ENCODE measurements around the gene VRK2.

Gene VRK2

GRCh38 chr2:58033530-58033929, 13.1 kb upstream of the VRK2 start:
- H3K36me3 ChIP-seq (ENCODE audit: control insufficient read depth, insufficient read depth, low read length): no peaks in the 10 kb centered on the region
- no peak overlapping the region for H3K9ac ChIP-seq (ENCODE audit: low read depth, low read length)
- H3K27ac ChIP-seq (ENCODE audit: low read depth, low read length): no peak overlapping the region
- no peaks in the 10 kb centered on the region for H3K27me3 ChIP-seq (ENCODE audit: control insufficient read depth, insufficient read depth, low read length)
- no peaks in the 10 kb centered on the region for H3K9me3 ChIP-seq (ENCODE audit: control insufficient read depth, insufficient read depth, low read length)
- peaks cover 4% of the 10 kb centered on the region for H3K4me1 ChIP-seq (ENCODE audit: control insufficient read depth, insufficient read depth, low read length)
- H3K4me3 ChIP-seq (ENCODE audit: low read depth, low read length): no peak overlapping the region

GRCh38 chr2:58035352-58035751, 11.3 kb upstream of the VRK2 start:
- H3K4me1 ChIP-seq (ENCODE audit: control insufficient read depth, insufficient read depth, low read length): peaks cover 14% of the 10 kb centered on the region
- H3K27me3 ChIP-seq (ENCODE audit: control insufficient read depth, insufficient read depth, low read length): no peaks in the 10 kb centered on the region
- H3K4me3 ChIP-seq (ENCODE audit: low read depth, low read length): no peak overlapping the region
- no peaks in the 10 kb centered on the region for H3K9me3 ChIP-seq (ENCODE audit: control insufficient read depth, insufficient read depth, low read length)
- H3K27ac ChIP-seq (ENCODE audit: low read depth, low read length): no peak overlapping the region
- no peak overlapping the region for H3K9ac ChIP-seq (ENCODE audit: low read depth, low read length)
- H3K36me3 ChIP-seq (ENCODE audit: control insufficient read depth, insufficient read depth, low read length): no peaks in the 10 kb centered on the region

- Histone ChIP-seq H3K27me3 (ENCODE audit: control insufficient read depth, insufficient read depth, low read length) (no peaks in the 10 kb centered on the region), H3K36me3 (ENCODE audit: control insufficient read depth, insufficient read depth, low read length) (no peaks in the 10 kb centered on the region), H3K4me1 (ENCODE audit: control insufficient read depth, insufficient read depth, low read length) (peaks cover 14% of the 10 kb centered on the region), H3K4me3 (ENCODE audit: low read depth, low read length) (no peak overlapping the region), H3K9ac (ENCODE audit: low read depth, low read length) (peak overlapping the region; percentile 25; the same call in 1 of the 2 replicates), H3K9me3 (ENCODE audit: control insufficient read depth, insufficient read depth, low read length) (no peaks in the 10 kb centered on the region), H3K27ac (ENCODE audit: low read depth, low read length) (no peak overlapping the region)
Observed at GRCh38 chr2:58039170-58039611, 7.4 kb upstream of the VRK2 start.

- Histone ChIP-seq H3K9ac (ENCODE audit: low read depth, low read length) (no peak overlapping the region), H3K4me1 (ENCODE audit: control insufficient read depth, insufficient read depth, low read length) (peaks cover 27% of the 10 kb centered on the region), H3K4me3 (ENCODE audit: low read depth, low read length) (no peak overlapping the region), H3K27me3 (ENCODE audit: control insufficient read depth, insufficient read depth, low read length) (no peaks in the 10 kb centered on the region), H3K9me3 (ENCODE audit: control insufficient read depth, insufficient read depth, low read length) (no peaks in the 10 kb centered on the region), H3K27ac (ENCODE audit: low read depth, low read length) (no peak overlapping the region), H3K36me3 (ENCODE audit: control insufficient read depth, insufficient read depth, low read length) (no peaks in the 10 kb centered on the region)
Observed at GRCh38 chr2:58042486-58042970, 4.1 kb upstream of the VRK2 start.

GRCh38 chr2:58044145-58044544, 2.5 kb upstream of the VRK2 start:
- no peak overlapping the region for H3K4me3 ChIP-seq (ENCODE audit: low read depth, low read length)
- H3K9ac ChIP-seq (ENCODE audit: low read depth, low read length): no peak overlapping the region
- H3K36me3 ChIP-seq (ENCODE audit: control insufficient read depth, insufficient read depth, low read length): peaks cover 5% of the 10 kb centered on the region
- no peaks in the 10 kb centered on the region for H3K9me3 ChIP-seq (ENCODE audit: control insufficient read depth, insufficient read depth, low read length)
- no peak overlapping the region for H3K27ac ChIP-seq (ENCODE audit: low read depth, low read length)
- H3K4me1 ChIP-seq (ENCODE audit: control insufficient read depth, insufficient read depth, low read length): peaks cover 26% of the 10 kb centered on the region
- no peaks in the 10 kb centered on the region for H3K27me3 ChIP-seq (ENCODE audit: control insufficient read depth, insufficient read depth, low read length)

- H3K27ac ChIP-seq (ENCODE audit: low read depth, low read length): peak overlapping the region; percentile 98
- no peaks in the 10 kb centered on the region for H3K27me3 ChIP-seq (ENCODE audit: control insufficient read depth, insufficient read depth, low read length)
- H3K9ac ChIP-seq (ENCODE audit: low read depth, low read length): peak overlapping the region; percentile 84
- peaks cover 16% of the 10 kb centered on the region for H3K36me3 ChIP-seq (ENCODE audit: control insufficient read depth, insufficient read depth, low read length)
- peak overlapping the region; percentile 70 for H3K4me3 ChIP-seq (ENCODE audit: low read depth, low read length)
- no peaks in the 10 kb centered on the region for H3K9me3 ChIP-seq (ENCODE audit: control insufficient read depth, insufficient read depth, low read length)
- peaks cover 22% of the 10 kb centered on the region; the same call in 1 of the 2 replicates for H3K4me1 ChIP-seq (ENCODE audit: control insufficient read depth, insufficient read depth, low read length)
Observed at GRCh38 chr2:58045580-58046334, 849 bp upstream of the VRK2 start.

- peaks cover 22% of the 10 kb centered on the region; the same call in 1 of the 2 replicates for H3K4me1 ChIP-seq (ENCODE audit: control insufficient read depth, insufficient read depth, low read length)
- H3K27me3 ChIP-seq (ENCODE audit: control insufficient read depth, insufficient read depth, low read length): no peaks in the 10 kb centered on the region
- H3K27ac ChIP-seq (ENCODE audit: low read depth, low read length): peak overlapping the region; percentile 98
- no peaks in the 10 kb centered on the region for H3K9me3 ChIP-seq (ENCODE audit: control insufficient read depth, insufficient read depth, low read length)
- peaks cover 16% of the 10 kb centered on the region for H3K36me3 ChIP-seq (ENCODE audit: control insufficient read depth, insufficient read depth, low read length)
- H3K4me3 ChIP-seq (ENCODE audit: low read depth, low read length): peak overlapping the region; percentile 70
- H3K9ac ChIP-seq (ENCODE audit: low read depth, low read length): peak overlapping the region; percentile 84
Observed at GRCh38 chr2:58046335-58046584, 346 bp upstream of the VRK2 start.

GRCh38 chr2:58047373-58047935, 848 bp downstream of the VRK2 start:
- Histone ChIP-seq H3K27me3 (ENCODE audit: control insufficient read depth, insufficient read depth, low read length) (no peaks in the 10 kb centered on the region), H3K27ac (ENCODE audit: low read depth, low read length) (peak overlapping the region; percentile 98), H3K4me3 (ENCODE audit: low read depth, low read length) (peak overlapping the region; percentile 70), H3K9ac (ENCODE audit: low read depth, low read length) (peak overlapping the region; percentile 84), H3K9me3 (ENCODE audit: control insufficient read depth, insufficient read depth, low read length) (no peaks in the 10 kb centered on the region), H3K36me3 (ENCODE audit: control insufficient read depth, insufficient read depth, low read length) (peaks cover 16% of the 10 kb centered on the region), H3K4me1 (ENCODE audit: control insufficient read depth, insufficient read depth, low read length) (peaks cover 22% of the 10 kb centered on the region; the same call in 1 of the 2 replicates)

GRCh38 chr2:58047961-58048360, 1.4 kb downstream of the VRK2 start:
- Histone ChIP-seq H3K4me1 (ENCODE audit: control insufficient read depth, insufficient read depth, low read length) (peaks cover 22% of the 10 kb centered on the region; the same call in 1 of the 2 replicates), H3K9me3 (ENCODE audit: control insufficient read depth, insufficient read depth, low read length) (no peaks in the 10 kb centered on the region), H3K27ac (ENCODE audit: low read depth, low read length) (no peak overlapping the region), H3K36me3 (ENCODE audit: control insufficient read depth, insufficient read depth, low read length) (peaks cover 16% of the 10 kb centered on the region), H3K9ac (ENCODE audit: low read depth, low read length) (no peak overlapping the region), H3K4me3 (ENCODE audit: low read depth, low read length) (peak overlapping the region; percentile 70), H3K27me3 (ENCODE audit: control insufficient read depth, insufficient read depth, low read length) (no peaks in the 10 kb centered on the region)

- Histone ChIP-seq H3K9me3 (ENCODE audit: control insufficient read depth, insufficient read depth, low read length) (no peaks in the 10 kb centered on the region), H3K27ac (ENCODE audit: low read depth, low read length) (no peak overlapping the region), H3K9ac (ENCODE audit: low read depth, low read length) (no peak overlapping the region), H3K36me3 (ENCODE audit: control insufficient read depth, insufficient read depth, low read length) (peaks cover 16% of the 10 kb centered on the region), H3K27me3 (ENCODE audit: control insufficient read depth, insufficient read depth, low read length) (no peaks in the 10 kb centered on the region), H3K4me3 (ENCODE audit: low read depth, low read length) (no peak overlapping the region), H3K4me1 (ENCODE audit: control insufficient read depth, insufficient read depth, low read length) (peaks cover 28% of the 10 kb centered on the region)
Observed at GRCh38 chr2:58051445-58051844, 4.8 kb downstream of the VRK2 start.

- H3K27me3 ChIP-seq (ENCODE audit: control insufficient read depth, insufficient read depth, low read length): no peaks in the 10 kb centered on the region
- no peak overlapping the region for H3K4me3 ChIP-seq (ENCODE audit: low read depth, low read length)
- H3K9ac ChIP-seq (ENCODE audit: low read depth, low read length): no peak overlapping the region
- H3K4me1 ChIP-seq (ENCODE audit: control insufficient read depth, insufficient read depth, low read length): peaks cover 41% of the 10 kb centered on the region
- peaks cover 16% of the 10 kb centered on the region for H3K36me3 ChIP-seq (ENCODE audit: control insufficient read depth, insufficient read depth, low read length)
- no peak overlapping the region for H3K27ac ChIP-seq (ENCODE audit: low read depth, low read length)
- H3K9me3 ChIP-seq (ENCODE audit: control insufficient read depth, insufficient read depth, low read length): no peaks in the 10 kb centered on the region
Observed at GRCh38 chr2:58052978-58053377, 6.4 kb downstream of the VRK2 start.

Measured in HUES48 (cell line).